ENCODE data around the gene MAP3K2.

The MAP3K2 gene

DNA sequence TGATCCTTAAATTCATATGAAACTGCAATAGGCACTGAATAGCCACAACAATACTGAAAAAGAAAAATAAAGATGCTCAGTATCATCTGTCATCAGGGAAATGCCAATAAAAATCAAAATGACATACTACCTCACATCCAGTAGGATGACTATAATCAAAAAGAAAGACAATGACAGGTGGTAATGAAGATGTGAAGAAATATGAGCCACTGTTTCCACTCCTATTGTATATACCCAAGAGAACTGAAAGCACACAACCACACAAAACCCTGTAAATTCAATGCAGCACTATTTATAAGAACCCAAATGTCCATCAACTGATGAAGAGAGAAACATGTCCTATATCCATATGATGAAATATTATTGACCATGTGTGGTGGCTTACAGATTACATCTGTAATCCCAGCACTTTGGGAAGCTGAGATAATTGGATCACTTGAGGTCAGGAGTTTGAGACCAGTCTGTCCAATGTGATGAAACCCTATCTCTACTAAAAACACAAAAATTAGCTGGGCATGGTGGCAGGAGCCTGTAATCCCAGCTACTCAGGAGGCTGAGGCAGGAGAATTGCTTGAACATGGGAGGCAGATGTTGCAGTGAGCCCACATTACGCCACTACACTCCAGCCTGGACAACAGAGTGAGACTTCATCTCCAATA is 39.9 kb downstream of the MAP3K2 start:
- DNase-seq = peak; percentile 2

DNA sequence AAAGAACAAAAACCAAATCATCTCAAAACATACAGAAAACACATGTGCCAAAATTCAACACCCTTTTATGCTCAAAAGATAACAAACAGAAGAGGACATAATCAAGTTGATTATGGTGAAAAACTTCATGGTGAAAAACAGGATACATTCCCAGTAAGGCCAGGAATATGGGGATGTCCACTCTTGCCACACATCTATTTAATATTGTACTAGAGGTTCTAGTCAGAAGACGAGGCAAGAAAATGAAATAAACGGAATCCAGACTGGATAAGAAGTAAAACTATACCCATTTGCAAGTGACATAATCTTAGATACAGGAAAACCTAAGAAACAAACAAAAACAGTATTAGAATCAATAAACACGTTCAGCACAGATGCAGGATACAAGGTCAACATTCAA is 40.8 kb downstream of the MAP3K2 start:
- no peak for DNase-seq

DNA sequence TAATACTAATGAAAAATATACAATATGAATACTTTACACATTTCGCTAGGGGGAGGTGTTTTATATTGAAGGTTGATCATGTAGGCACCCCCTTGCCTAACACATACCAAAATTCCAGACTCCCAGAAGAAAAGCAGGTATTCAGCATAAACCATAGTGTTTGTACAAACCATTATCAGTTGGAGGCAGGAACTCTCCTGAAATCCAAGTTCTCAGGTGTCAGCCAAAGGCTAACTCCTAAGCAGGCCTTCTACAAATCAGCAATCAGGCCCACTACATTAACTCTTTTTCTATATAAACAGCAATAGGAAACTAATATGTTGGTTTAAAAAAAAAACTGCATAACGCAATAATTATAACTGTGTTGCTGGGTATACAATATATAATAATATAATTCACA is 44.5 kb downstream of the MAP3K2 start:
- no peak for DNase-seq

DNA sequence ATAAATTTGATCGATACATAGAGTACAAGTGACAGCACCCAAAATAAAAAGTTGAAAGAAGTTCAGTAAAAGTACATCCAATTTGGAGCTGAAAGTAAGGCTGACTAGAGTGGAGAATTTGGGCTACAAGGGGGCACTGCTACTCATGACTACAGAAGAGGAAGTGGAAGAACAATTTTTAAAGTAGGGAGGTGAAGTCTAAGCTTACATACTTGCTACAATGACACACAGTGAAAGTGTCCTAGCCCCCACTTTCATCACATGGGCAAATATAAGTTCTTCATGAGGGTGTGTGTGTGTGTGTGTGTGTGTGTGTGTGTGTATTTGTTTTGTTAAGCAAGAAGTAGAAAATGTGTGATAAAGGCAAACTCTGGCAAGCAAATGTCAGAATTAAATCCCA is 45.7 kb downstream of the MAP3K2 start:
- no peak for DNase-seq

DNA sequence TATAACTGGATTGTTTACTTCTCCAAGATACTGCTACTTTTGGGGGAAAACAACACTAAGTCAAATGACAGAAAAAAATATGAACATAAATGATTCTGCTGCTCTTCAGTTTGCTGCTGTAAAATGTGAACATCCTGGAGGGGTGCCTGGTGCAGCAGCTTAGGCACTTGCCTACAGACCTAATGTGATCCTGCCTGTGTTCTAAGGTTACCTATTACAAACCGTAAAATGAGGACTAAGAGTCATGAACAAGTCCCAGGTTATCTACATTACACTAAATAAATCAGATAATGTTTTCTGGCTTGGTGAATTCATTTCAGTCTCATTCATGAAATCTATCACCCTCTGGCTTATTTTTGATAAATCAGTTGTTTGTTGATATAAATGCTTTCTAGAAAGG is 55.4 kb downstream of the MAP3K2 start:
- DNase-seq = no peak

DNA sequence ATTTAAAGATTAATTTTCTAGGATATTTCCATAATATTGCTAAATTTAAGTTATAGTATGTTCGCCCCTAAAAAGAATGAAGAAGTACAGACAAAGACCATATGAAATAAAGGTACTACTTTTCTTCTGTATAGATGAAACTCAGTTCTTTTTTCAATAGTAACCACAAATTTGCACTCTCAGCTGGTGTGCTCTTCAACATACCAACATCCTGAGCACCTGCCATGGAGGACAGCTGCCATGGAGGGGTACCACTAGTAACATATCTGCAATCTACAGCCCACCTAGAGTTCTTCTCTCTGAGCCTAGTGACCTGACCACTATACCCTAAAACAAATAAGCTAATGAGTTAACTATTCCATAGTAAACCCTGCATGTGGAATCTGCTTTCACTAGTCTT is 57.0 kb downstream of the MAP3K2 start:
- no peak for DNase-seq

DNA sequence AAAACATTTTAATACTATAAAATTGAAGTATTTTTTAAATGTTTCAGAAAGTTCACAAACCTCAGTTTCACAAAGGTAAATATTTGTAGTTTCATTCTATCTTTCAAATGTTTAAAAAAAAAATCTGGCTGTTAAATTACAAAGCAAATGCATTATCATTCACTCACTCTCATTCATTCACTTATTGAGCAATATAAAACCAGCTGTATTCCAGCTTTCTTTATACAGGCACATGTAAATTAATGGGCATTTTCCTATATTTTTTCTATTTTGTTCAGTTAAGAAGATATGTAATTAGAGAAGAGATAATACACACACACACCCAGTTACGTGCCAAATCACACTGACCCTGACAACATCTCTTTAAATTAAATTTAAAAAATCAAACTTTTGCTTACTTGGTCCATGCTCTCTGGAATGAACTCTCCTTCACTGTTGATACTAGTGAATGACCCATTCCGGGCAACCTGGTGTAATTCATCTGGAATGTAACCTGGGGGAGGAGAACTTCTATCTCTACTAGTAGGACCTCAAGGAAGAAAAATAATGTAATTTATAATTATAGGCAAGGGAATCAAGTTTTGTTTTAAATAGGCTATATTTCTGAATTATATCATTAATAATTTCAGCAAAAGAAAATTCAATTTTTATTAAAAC is 61.4 kb downstream of the MAP3K2 start:
- no peak for DNase-seq

DNA sequence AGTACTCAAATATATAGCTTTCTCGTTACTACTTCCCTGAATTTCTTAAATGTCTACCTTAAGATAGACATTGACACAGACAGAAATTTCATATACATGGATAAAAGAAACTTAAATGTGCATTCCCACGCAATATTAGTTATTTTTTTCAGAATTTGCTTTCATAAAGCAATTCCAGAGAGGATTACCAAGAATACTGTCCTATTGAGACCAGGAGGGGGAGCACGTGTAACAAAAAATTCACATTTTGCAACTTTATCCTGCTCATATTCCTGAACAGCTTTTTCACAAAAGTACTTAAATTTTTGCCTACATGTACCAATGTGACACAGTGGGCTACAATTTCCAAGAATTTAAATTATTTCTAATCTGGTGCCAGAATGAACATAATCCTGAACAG is 63.1 kb downstream of the MAP3K2 start:
- DNase-seq = no peak

DNA sequence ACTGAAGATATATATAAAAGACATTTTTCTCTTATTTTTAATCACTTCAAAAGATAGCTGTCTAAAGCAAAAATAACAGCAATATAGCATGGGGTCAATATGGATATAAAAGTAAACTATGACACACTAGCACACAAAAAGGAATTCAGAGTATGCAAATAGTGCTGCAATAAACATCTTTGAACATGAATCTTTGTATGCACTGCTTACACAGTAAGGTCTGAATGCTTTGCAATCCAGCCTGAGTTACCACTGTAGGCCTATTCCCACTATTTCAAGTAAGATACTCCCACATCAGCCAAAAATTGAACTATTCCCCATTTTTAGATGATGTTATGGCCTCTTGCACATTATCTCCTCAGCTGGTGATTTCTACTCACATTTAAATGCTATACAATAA is 66.5 kb downstream of the MAP3K2 start:
- DNase-seq = no peak

DNA sequence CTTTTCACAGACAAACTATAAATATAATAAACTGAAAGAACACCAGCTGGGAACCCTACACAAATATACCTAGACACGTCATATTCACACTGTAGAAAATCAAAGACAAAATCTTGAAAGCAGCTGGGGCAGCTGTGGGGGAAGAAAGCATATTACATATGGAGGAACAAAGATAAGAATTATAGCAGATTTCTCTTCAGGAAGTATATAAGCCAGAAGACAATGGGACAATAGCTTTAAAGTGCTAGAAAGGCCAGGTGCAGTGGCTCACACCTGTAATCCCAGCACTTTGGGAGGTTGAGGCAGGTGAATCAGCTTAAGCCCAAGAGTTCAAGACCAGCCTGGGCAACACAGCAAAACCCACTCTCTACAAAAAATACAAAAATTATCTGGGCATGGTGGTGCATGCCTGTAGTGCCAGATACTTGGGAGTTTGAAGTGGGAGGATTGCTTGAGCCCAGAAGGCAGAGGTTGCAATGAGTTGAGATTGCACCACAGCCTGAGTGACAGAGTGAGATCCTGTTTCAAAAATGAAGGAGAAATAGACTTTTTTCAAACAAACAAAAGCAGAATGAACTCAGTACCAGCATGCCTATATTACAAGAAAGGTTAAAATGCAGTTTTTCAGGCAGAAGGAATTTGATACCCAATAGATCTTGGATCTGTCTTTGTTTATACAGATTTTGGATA is 67.0 kb downstream of the MAP3K2 start:
- no peak for DNase-seq

DNA sequence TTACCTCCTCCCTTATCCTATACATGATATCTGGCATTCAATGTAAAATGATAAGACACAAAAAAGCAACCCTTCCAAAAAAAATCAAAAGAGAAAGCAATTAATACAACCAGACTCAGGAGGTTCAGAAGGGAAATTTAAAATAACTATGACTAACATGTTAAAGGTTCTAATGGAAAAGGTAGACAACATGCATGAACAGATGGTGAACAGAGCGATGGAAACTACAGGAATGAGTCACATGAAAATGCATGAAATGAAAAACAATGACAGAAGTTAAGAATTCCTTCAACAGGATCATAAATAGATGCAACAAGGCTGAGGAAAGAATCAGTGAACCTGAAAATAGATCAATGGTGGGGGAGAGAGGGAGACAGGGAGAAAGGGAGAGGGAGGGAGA is 67.7 kb downstream of the MAP3K2 start:
- DNase-seq = no peak

DNA sequence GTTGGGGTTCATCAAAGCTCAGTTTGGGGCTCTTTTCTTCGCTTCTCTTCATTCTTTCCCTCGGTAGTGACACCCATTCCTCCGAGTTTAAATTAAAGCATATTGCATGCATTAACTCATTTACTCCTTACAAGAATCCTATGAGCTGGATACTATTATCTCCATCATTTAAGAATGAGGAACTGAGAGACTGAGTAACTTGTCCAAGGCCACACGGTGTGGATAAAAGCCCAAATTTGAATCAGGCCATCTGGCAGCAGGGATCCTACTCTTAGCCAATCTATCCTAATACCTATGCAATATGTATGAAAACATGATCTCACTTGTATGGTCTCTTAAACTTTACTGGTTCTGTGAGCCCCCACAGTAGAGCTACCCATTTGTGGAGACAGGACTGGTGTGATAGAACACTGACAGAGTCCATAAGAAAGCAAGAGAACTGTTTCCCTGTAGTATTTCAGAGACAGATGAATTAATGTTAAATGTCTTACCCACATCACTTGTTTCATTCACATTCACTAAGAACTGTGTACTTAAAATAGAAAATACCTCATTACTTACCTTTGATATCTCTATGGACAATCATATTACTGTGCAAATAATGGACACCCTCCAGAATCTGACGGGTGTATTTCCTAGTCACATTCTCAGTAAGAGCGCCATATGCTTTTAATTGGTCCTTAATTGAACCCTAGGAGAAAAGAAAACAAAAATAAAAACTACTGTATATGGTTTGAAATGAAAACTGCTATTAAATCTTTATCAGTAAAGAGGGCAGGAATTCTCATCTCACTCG is 73.4 kb downstream of the MAP3K2 start:
- no peak for DNase-seq

DNA sequence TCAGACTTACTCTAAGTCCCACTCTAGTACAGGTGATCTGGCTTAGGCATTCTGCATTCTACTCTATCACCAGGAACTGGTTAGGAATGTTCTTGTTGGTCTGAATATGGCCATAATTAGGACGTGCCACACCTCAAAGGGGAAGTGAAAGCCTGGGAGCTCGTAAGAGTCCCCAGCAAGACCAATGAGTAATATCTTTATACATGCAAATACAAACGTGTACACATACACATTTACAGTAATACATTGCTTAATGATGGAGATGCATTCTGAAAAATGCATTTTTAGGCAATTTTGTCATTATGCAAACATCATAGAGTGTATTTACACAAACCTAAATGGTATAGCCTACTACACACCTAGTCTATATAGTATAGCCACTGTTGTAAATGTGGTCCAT is 74.4 kb downstream of the MAP3K2 start:
- DNase-seq = no peak

DNA sequence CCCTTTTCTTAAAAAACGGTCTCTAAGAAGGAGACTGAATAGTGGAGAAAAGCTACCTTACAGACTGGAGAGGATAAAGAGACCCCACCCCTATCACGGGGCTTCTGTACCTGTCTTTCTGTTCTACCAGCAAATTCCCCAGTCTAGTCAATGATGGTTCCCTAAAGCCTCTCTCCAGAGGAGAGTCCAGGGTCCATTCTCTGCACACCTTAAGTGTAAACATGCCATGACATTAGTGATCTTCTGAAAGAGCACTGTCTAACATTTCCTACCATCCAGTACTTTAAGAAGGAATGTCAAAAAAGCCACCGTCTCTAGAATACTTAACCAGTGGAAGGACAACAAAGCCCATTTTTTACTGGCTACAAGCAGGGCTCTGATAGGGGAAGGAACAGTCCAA is 76.8 kb downstream of the MAP3K2 start:
- DNase-seq = no peak

DNA sequence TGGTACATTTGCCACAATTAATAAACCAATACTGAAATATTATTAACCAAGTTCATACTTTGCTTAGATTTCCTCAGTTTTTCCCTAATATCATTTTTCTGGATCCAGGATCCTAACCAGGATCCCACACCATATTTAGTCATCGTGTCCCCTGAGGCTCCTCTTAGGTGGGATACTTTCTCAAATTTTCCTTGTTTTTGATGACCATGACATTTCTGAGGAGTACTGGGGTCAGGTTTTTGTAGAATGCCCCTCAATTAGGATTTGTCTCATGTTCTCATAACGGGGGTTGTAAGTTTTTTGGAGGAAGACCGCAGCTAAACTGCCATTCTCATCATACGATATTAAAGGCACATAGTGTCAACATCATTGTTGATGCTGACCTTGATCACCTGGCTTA is 78.3 kb downstream of the MAP3K2 start:
- DNase-seq = no peak

DNA sequence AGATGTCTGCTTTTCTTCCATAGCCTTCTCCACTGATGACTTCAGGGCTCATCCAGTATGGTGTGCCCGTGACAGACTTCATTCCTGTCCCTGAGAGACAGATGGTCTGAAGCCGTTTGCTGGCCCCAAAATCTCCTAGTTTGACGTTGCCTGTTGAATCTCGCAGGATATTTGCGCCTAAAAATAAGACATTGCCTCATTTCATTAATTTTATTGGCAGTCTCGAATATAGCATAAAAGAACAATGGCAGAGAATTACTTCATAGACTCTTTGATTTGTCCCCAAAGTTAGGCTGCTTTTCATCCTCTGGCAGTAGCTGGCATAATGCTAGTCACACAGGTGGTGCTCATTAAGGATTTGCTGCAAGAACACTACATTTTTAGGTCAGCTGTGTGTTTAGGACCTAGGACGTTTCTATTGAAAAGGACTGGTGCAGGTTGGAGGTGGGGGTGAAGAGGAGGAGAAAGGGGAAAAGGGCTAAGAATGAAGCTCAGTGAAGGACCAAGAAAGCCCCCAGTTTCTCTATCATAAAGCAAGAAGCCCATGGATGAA is 79.1 kb downstream of the MAP3K2 start:
- no peak for DNase-seq

DNA sequence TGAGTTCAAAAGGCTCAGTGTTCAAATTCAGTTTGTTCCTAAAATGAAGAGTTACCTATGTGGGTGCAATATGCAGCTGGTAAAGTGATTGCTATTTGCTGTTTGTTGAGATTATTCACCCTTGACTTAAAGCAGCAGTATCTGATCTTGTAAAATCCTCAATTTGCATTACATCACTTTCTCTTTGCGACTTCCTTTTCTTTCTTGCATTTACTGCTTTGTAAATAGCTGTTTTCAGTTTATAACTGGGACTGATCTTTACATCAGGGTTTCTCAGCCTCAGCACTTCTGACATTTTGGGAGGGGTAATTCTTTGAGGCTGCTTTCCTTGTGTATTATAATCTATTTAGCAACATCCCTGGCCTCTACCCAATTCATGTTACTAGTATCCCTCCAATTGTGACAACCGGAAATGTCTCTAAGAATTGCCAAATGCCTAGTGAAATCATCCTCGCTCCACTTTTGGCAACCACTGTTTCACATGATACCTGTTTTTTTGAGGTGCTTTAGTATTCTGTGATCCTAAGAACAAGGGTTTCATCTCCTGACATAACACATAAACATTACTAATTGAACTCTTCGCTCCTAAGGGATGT is 81.7 kb downstream of the MAP3K2 start:
- no peak for DNase-seq

DNA sequence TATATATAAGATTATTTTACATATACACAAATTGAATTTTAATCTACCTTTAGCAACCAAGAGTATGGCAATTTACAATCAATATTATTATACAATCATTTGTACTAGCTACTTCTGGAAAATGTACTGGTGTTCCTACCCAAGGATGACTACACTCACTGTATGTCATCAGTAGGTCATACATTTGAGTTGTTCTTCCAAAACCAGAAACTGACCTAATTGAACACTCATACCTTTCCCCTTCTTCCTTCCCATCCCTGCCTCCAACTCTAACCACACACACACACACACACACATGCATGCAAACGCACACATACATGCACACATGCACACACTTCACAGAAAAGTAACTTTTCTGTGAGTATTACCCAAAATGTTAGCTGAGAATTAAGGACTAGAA is 85.6 kb downstream of the MAP3K2 start:
- DNase-seq = no peak

DNA sequence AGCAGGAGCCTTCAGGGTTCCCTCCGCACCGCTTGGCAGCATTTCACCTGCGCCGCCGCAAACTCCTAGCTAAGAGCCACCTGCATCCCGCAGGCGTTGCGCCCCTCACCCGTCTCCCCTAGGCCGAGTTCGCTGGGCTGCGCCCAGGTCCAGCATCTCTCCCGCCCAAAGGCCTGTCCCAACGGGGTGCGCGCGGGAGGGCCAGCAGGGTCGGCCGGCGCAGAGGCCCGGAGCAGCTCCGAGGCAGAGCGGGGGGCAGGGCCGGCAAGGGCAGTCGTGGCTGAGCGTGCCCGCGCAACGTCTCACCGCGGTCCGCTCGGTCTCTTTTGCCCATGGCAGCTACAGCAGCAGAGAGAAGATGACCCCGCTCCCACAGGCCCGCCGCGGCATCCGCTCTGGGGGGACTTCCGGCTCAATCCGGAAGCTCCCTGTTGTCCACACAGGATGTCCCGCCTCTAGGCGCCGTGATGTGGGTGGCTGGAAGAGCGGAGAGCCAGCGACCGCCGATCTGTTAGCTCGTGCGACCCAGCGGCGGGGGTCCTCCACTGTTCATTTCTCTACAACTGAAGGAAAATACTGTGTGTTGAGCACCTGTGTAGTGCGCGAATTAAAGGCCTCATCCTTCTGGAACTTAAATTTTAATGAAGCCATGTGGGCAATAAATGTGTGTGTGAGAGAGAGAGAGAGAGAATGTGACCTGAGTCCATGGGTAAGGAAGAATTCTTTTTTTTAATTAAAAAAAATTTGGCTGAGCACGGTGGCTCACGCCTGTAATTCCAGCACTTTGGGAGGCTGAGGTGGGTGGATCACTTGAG is 93.8 kb downstream of the MAP3K2 start, which contains the start of gene ERCC3:
Gene ERCC3, minus strand, starts transcription at position 397 of the 815 bp plus-strand sequence. Its CDS starts 63 bp downstream, at position 334.
- DNase-seq = peak; percentile 89

DNA sequence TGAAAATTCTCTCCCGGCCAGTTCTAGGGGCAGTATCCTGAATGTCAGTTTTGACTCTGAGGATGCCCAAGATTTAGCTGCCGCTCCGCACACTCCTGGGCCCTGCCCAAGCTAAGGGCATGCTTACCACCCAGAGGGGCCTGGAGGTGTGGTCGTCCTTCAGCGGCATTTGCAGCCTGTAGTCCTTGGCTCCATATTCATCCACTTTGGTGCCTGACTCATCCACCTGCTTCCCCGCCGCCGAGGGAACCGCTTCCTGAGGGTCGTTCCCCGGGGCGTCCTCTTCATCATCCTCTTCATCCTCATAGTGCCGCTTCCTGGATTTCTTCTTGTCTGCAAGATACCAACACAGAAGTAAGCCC is 94.4 kb downstream of the MAP3K2 start:
- peak; percentile 5 for DNase-seq

DNA sequence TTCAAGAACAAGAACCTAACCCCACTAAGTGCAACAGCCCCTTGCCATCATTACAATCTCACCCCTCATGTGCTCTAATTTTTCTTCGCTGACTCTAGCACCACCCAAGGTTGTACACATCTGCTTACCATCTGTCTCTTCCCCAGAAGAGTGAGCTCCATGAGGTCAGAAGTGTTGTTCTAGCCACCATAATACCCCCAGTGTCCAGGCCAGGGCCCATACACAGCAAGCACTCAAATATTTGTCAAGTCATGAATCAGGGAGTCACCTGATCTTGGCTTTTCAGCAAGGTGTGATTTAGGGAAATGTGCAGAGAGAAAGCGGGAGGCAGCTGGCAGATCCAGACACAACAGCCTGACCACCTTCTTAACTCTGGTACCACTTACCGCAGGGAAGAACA is 99.5 kb downstream of the MAP3K2 start:
- DNase-seq = no peak

DNA sequence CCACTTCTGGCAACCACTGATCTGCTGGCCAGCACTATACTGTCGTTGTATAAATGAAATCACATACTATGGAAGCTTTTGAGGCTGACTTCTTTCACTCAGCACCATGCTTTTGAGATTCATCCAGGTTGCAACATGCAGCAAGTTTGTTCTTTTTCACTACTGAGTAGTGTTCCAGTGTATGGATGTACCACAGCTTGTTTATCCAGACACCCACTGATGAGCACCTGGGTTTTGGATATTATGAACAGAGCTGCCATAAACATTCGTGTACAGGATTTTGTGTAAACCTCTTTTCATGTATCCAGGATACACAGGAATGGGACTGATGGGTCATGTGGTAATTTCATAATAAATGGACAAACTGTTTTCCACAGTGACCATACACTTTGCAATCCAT is 104.5 kb downstream of the MAP3K2 start:
- DNase-seq = no peak

Data from activated CD4-positive, alpha-beta T cell treated with anti-CD3 and anti-CD28 coated beads, Interleukin-2, amount 50 U/mL, for 16 hours (primary cell).